Suprapubic skin (tissue), 4 donors: ENCODE measurements around the gene SAA1.

ENCODE experiments used
- POLR2A ChIP-seq, 2 donors: fragments of 450-650 bp; IDR thresholded peaks; one replicate each; pipeline ENCODE4 v1.6.1; 2017; ENCODE audit warnings: antibody characterized with exemption in 2 of 2, mild to moderate bottlenecking in 2 of 2, moderate library complexity in 2 of 2
- POLR2AphosphoS5 ChIP-seq, 3 donors: sonication (generic); formaldehyde crosslinking; IDR thresholded peaks; one replicate each; pipeline ENCODE4 v1.6.1; 2017; ENCODE audit warnings: antibody characterized with exemption in 3 of 3
- TF ChIP-seq, protein P1 (sequence below), 2 donors: fragments of 200-600 bp in 1 of 2; fragments of 450-650 bp in 1 of 2; sonication (generic) in 1 of 2; IDR thresholded peaks; one replicate each; pipeline ENCODE4 v1.5.1; 2016 to 2019; ENCODE audit warnings: antibody characterized with exemption in 2 of 2, mild to moderate bottlenecking in 1 of 2, moderate library complexity in 1 of 2

- no peak for TF ChIP-seq POLR2A (IDR thresholded peaks at IDR 0.05)
- TF ChIP-seq, protein P1, sequence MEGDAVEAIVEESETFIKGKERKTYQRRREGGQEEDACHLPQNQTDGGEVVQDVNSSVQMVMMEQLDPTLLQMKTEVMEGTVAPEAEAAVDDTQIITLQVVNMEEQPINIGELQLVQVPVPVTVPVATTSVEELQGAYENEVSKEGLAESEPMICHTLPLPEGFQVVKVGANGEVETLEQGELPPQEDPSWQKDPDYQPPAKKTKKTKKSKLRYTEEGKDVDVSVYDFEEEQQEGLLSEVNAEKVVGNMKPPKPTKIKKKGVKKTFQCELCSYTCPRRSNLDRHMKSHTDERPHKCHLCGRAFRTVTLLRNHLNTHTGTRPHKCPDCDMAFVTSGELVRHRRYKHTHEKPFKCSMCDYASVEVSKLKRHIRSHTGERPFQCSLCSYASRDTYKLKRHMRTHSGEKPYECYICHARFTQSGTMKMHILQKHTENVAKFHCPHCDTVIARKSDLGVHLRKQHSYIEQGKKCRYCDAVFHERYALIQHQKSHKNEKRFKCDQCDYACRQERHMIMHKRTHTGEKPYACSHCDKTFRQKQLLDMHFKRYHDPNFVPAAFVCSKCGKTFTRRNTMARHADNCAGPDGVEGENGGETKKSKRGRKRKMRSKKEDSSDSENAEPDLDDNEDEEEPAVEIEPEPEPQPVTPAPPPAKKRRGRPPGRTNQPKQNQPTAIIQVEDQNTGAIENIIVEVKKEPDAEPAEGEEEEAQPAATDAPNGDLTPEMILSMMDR (IDR thresholded peaks at IDR 0.05), result no peak
- no peak for TF ChIP-seq POLR2AphosphoS5 (IDR thresholded peaks at IDR 0.05)
These were observed 5.1 kb downstream of the SAA1 start for GRCh38 chr11:18271206-18271605.
